ENCODE data around the gene ASB1.

ASB1 gene

DNA sequence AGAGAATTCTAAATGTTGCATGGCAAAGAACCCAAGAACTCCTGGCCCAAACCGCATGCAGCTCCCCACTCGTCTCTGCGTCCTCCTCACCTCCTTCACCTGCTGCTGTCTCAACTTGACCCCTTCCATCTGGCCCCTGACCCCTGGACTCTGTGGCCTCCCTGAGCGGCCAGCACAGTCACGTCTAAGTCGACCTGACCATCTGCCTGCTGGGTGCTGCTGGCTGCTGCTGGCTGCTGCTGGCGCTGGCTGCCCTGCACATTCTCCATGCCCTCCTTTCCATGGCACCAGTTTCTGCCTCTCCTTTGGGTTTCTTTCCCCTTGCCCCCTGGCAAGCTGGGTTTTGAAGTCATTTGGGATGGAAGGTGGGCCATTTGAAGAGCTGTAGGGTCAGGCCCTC is 30.1 kb upstream of the ASB1 start:
- DNase-seq (ENCODE audit: extremely low read depth, low read depth): no peak
- TF ChIP-seq, protein P1, sequence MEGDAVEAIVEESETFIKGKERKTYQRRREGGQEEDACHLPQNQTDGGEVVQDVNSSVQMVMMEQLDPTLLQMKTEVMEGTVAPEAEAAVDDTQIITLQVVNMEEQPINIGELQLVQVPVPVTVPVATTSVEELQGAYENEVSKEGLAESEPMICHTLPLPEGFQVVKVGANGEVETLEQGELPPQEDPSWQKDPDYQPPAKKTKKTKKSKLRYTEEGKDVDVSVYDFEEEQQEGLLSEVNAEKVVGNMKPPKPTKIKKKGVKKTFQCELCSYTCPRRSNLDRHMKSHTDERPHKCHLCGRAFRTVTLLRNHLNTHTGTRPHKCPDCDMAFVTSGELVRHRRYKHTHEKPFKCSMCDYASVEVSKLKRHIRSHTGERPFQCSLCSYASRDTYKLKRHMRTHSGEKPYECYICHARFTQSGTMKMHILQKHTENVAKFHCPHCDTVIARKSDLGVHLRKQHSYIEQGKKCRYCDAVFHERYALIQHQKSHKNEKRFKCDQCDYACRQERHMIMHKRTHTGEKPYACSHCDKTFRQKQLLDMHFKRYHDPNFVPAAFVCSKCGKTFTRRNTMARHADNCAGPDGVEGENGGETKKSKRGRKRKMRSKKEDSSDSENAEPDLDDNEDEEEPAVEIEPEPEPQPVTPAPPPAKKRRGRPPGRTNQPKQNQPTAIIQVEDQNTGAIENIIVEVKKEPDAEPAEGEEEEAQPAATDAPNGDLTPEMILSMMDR (IDR thresholded peaks at IDR 0.05; ENCODE audit: low read depth, low read length): no peak

DNA sequence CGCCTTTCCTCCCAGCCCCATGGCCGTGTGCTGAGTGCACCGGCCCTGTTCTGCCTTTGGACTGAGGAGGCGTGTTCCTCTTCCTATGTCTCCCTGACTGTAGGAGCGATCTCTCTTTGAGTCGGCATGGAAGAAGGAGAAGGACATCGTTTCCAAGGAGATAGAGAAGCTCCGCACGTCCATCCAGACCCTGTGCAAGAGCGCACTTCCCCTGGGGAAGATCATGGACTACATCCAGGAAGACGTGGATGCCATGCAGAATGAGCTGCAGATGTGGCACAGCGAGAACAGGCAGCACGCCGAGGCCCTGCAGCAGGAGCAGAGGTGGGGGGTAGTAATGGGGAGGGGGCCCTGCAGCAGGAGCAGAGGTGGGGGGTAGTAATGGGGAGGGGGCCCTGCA is 29.4 kb upstream of the ASB1 start:
- TF ChIP-seq, protein P1 (IDR thresholded peaks at IDR 0.05; ENCODE audit: low read depth, low read length): no peak
- no peak for DNase-seq (ENCODE audit: extremely low read depth, low read depth)

DNA sequence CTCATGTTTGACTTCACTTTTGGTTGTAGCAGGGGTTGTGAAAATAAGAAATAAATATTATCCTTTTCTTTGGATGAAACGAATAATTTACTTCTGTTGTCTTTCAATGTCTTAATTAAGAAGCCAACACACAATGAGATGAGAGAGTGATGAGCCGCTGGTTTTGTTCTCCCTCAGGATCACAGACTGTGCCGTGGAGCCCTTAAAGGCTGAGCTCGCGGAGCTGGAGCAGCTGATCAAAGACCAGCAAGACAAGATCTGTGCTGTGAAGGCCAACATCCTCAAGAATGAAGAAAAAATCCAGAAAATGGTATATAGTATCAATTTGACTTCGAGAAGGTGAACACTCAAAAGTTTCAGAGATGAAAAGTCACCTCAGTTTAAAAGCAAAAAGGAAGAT is 28.1 kb upstream of the ASB1 start:
- TF ChIP-seq, protein P1 (IDR thresholded peaks at IDR 0.05; ENCODE audit: low read depth, low read length): no peak
- DNase-seq (ENCODE audit: extremely low read depth, low read depth): no peak

DNA sequence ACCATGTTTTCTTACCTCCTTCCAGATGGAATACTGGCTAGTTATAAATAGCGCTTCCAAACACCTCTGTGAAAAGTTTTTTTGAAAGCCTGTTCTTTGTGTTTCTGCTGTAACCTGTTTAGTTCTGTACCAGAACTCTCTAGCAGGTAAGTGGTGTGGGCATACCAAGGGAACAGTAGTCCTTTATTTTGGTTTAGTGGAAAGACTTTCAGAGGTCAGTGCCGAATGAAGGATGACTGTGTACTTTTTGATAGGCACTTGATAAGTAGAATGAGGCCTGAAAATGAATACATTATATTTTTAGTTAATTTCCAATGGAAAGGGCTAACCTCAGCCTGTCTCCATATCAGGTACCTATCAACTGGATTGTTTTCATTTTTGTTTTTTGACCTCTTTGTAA is 27.6 kb upstream of the ASB1 start:
- TF ChIP-seq, protein P1 (IDR thresholded peaks at IDR 0.05; ENCODE audit: low read depth, low read length): no peak
- DNase-seq (ENCODE audit: extremely low read depth, low read depth): no peak

DNA sequence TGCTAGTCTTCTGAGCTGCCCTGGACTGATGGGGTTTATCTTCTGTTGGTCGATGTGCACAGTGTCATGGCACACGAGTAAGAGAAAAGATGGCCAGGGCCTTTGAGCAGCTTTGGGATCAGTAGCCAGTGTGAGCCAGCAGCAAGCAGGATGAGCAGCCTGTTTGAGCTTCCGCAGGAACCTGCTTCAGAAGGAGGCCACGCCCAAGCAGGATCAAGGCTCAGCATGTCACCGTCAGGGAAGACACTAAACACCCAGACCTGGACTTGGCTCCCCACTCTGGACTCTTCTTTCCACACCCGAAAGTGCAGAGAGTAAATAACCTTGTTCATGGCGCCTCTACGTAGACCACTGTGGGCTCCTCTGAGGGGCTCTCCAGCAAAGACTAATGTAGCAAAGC is 25.2 kb upstream of the ASB1 start:
- TF ChIP-seq, protein P1 (IDR thresholded peaks at IDR 0.05; ENCODE audit: low read depth, low read length): no peak
- DNase-seq (ENCODE audit: extremely low read depth, low read depth): no peak

DNA sequence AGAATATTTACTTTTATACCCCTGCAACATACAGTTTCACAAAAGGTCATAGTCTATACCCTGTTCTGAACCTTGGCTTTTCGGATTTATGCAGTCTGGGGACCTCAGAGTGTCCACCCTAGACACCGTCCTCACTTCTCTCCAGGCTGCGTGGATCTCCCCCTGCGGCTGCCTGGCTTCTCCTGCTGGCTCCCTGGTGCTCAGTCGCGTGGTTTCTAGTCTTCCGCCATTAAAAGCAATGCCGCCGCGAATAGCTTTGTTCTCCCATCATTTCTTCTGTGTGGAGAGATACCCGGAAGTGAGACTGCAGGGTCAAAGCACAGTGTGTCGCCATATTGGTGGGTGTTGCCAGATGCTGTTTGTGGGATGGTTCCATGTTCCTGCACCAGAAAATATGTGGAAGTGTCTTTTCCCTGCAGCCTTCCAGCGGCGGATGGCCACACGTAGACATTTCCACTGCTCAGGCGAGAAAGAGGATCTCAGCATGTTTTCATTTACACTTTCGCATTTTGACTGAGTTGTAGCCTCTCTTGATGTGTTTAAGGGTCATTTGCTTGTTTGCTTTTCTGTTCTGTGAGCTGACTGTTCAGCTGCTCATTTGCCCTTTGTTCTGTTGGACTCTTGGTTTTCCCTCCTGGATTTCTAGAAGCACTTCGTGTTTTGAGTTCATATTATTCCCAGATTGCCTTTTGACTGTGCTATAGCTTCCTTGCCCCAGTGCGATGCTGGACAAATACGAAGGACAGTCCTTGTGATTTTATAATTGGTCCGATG is 22.9 kb upstream of the ASB1 start:
- DNase-seq (ENCODE audit: extremely low read depth, low read depth): no peak

More for the DNA sequence above, 22.9 kb upstream of the ASB1 start:
- TF ChIP-seq, protein P1 (IDR thresholded peaks at IDR 0.05; ENCODE audit: low read depth, low read length): no peak
